ENCODE results near the gene MOB4. TPM values are rescaled to one million over a fixed set of nuclear protein-coding genes. Genes with fewer than 3 reads are reported as not detected.
A peak's percentile ranks its signal among the peaks of the same experiment; 100 is the strongest.
"Not testable (repeated sequence)": the region's sequence is repeated elsewhere in the genome, so short reads cannot be mapped to it uniquely, and the experiment has no call there.

Gene MOB4
- total and polyA plus RNA-seq, 7 experiments from 2014 or later, result 16.1 to 39.6 (median 18.2) TPM

GRCh38 chr2:197571627-197572271 lies 55.9 kb downstream of the MOB4 start:
- Mint-ChIP-seq H3K27me3 (no peaks in the 10 kb centered on the region), H3K4me3 (no peak overlapping the region), H3K27ac (peak overlapping the region in 1 of 9 donors; percentile 13), H3K4me1 (peaks cover 0 to 9% (median 0%) of the 10 kb centered on the region in 7 donors), H3K36me3 (peaks cover 8 to 31% (median 16%) of the 10 kb centered on the region in 5 donors), H3K9me3 (peaks cover 0 to 31% (median 17%) of the 10 kb centered on the region in 11 donors)
- DNase-seq (no peak), ATAC-seq (no peak)
- Histone ChIP-seq H3K36me3 (ENCODE audit: control insufficient read depth in 2 of 3, insufficient read depth in 3 of 3, low read length in 3 of 3) (no peaks in the 10 kb centered on the region), H3K9me3 (ENCODE audit: control insufficient read depth in 2 of 3, low read length in 3 of 3) (peaks cover 0 to 9% (median 0%) of the 10 kb centered on the region in 3 experiments), H3K4me3 (ENCODE audit: low read length) (no peak overlapping the region), H3K27me3 (ENCODE audit: control insufficient read depth in 2 of 2, insufficient read depth in 2 of 2, low read length in 2 of 2) (no peaks in the 10 kb centered on the region), H3K27ac (ENCODE audit: low read depth, low read length) (no peak overlapping the region), H3K4me1 (ENCODE audit: control insufficient read depth in 2 of 2, insufficient read depth in 2 of 2, low read length in 2 of 2) (no peaks in the 10 kb centered on the region)
- ChIA-PET POLR2A (no interaction called here), CTCF (interaction anchor here (0.6 kb wide), 1 partner anchor 669 kb away, joined by 3 read pairs; no protein-coding TSS in a partner anchor)
- intact Hi-C loops (cut with micrococcal nuclease), result no loop called here

- no peak overlapping the region for H3K4me3 ChIP-seq (ENCODE audit: low read length)
- H3K27me3 ChIP-seq (ENCODE audit: control insufficient read depth in 2 of 2, insufficient read depth in 2 of 2, low read length in 2 of 2), result no peaks in the 10 kb centered on the region
- Mint-ChIP-seq H3K27ac (no peak overlapping the region), H3K4me3 (no peak overlapping the region), H3K27me3 (no peaks in the 10 kb centered on the region), H3K4me1 (peaks cover 0 to 5% (median 0%) of the 10 kb centered on the region in 7 donors), H3K36me3 (peaks cover 8 to 29% (median 13%) of the 10 kb centered on the region in 5 donors), H3K9me3 (peaks cover 0 to 31% (median 17%) of the 10 kb centered on the region in 11 donors)
- no peak overlapping the region for H3K27ac ChIP-seq (ENCODE audit: low read depth, low read length)
- H3K9me3 ChIP-seq (ENCODE audit: control insufficient read depth in 2 of 3, low read length in 3 of 3), result peaks cover 0 to 9% (median 0%) of the 10 kb centered on the region in 3 experiments
- intact Hi-C loops (cut with micrococcal nuclease), result no loop called here
- H3K36me3 ChIP-seq (ENCODE audit: control insufficient read depth in 2 of 3, insufficient read depth in 3 of 3, low read length in 3 of 3), result no peaks in the 10 kb centered on the region
- CTCF ChIA-PET, result no interaction called here
- no peak for DNase-seq
- POLR2A ChIA-PET, result interaction anchor here (0.6 kb wide), 1 partner anchor 262 kb away, joined by 3 read pairs; no protein-coding TSS in a partner anchor
- ATAC-seq, result no peak
- no peaks in the 10 kb centered on the region for H3K4me1 ChIP-seq (ENCODE audit: control insufficient read depth in 2 of 2, insufficient read depth in 2 of 2, low read length in 2 of 2)
Measured at GRCh38 chr2:197573608-197574007, 57.7 kb downstream of the MOB4 start.

- H3K27me3 Mint-ChIP-seq, result no peaks in the 10 kb centered on the region
- Histone ChIP-seq H3K9me3 (ENCODE audit: control insufficient read depth in 2 of 3, low read length in 3 of 3) (peaks cover 0 to 9% (median 0%) of the 10 kb centered on the region in 3 experiments), H3K36me3 (ENCODE audit: control insufficient read depth in 2 of 3, insufficient read depth in 3 of 3, low read length in 3 of 3) (no peaks in the 10 kb centered on the region), H3K27ac (ENCODE audit: low read depth, low read length) (no peak overlapping the region), H3K4me3 (ENCODE audit: low read length) (no peak overlapping the region), H3K4me1 (ENCODE audit: control insufficient read depth in 2 of 2, insufficient read depth in 2 of 2, low read length in 2 of 2) (no peaks in the 10 kb centered on the region), H3K27me3 (ENCODE audit: control insufficient read depth in 2 of 2, insufficient read depth in 2 of 2, low read length in 2 of 2) (no peaks in the 10 kb centered on the region)
- H3K4me3 Mint-ChIP-seq, result no peak overlapping the region
- ChIA-PET POLR2A (no interaction called here), CTCF (no interaction called here)
- intact Hi-C loops (cut with micrococcal nuclease), result no loop called here
- no peak overlapping the region for H3K27ac Mint-ChIP-seq
- DNase-seq, result no peak
- no peaks in the 10 kb centered on the region for H3K4me1 Mint-ChIP-seq
- peaks cover 0 to 31% (median 17%) of the 10 kb centered on the region in 11 donors for H3K9me3 Mint-ChIP-seq
- H3K36me3 Mint-ChIP-seq, result peaks cover 4 to 29% (median 9%) of the 10 kb centered on the region in 5 donors
- ATAC-seq, result no peak
Measured at GRCh38 chr2:197575987-197576386, 60.1 kb downstream of the MOB4 start.

GRCh38 chr2:197576631-197577030 lies 60.8 kb downstream of the MOB4 start:
- ChIA-PET CTCF (no interaction called here), POLR2A (no interaction called here)
- H3K4me3 ChIP-seq (ENCODE audit: low read length), result no peak overlapping the region
- Mint-ChIP-seq H3K27ac (no peak overlapping the region), H3K36me3 (peaks cover 4 to 29% (median 9%) of the 10 kb centered on the region in 5 donors), H3K9me3 (peaks cover 0 to 31% (median 17%) of the 10 kb centered on the region in 11 donors), H3K4me1 (no peaks in the 10 kb centered on the region), H3K27me3 (no peaks in the 10 kb centered on the region), H3K4me3 (no peak overlapping the region)
- H3K4me1 ChIP-seq (ENCODE audit: control insufficient read depth in 2 of 2, insufficient read depth in 2 of 2, low read length in 2 of 2), result no peaks in the 10 kb centered on the region
- DNase-seq (no peak), ATAC-seq (no peak)
- intact Hi-C loops (cut with micrococcal nuclease), result no loop called here
- H3K9me3 ChIP-seq (ENCODE audit: control insufficient read depth in 2 of 3, low read length in 3 of 3), result peaks cover 0 to 9% (median 0%) of the 10 kb centered on the region in 3 experiments
- no peak overlapping the region for H3K27ac ChIP-seq (ENCODE audit: low read depth, low read length)
- H3K27me3 ChIP-seq (ENCODE audit: control insufficient read depth in 2 of 2, insufficient read depth in 2 of 2, low read length in 2 of 2), result no peaks in the 10 kb centered on the region
- no peaks in the 10 kb centered on the region for H3K36me3 ChIP-seq (ENCODE audit: control insufficient read depth in 2 of 3, insufficient read depth in 3 of 3, low read length in 3 of 3)

GRCh38 chr2:197577446-197577845 lies 61.6 kb downstream of the MOB4 start:
- H3K36me3 Mint-ChIP-seq, result peaks cover 4 to 23% (median 9%) of the 10 kb centered on the region in 5 donors

GRCh38 chr2:197578294-197578693 lies 62.4 kb downstream of the MOB4 start:
- H3K4me3 Mint-ChIP-seq; H3K36me3 ChIP-seq (ENCODE audit: control insufficient read depth in 2 of 3, insufficient read depth in 3 of 3, low read length in 3 of 3); H3K9me3 ChIP-seq (ENCODE audit: control insufficient read depth in 2 of 3, low read length in 3 of 3); POLR2A ChIA-PET; H3K27me3 Mint-ChIP-seq; H3K27ac Mint-ChIP-seq; ATAC-seq; intact Hi-C loops (cut with micrococcal nuclease); H3K4me3 ChIP-seq (ENCODE audit: low read length); H3K4me1 Mint-ChIP-seq; H3K27me3 ChIP-seq (ENCODE audit: control insufficient read depth in 2 of 2, insufficient read depth in 2 of 2, low read length in 2 of 2); H3K27ac ChIP-seq (ENCODE audit: low read depth, low read length); H3K4me1 ChIP-seq (ENCODE audit: control insufficient read depth in 2 of 2, insufficient read depth in 2 of 2, low read length in 2 of 2); DNase-seq: not testable (repeated sequence)
- CTCF ChIA-PET, result interaction anchor here (0.6 kb wide), 1 partner anchor 10 kb away, joined by 5 read pairs; no protein-coding TSS in a partner anchor
- Mint-ChIP-seq H3K9me3 (peaks cover 0 to 22% (median 10%) of the 10 kb centered on the region in 11 donors), H3K36me3 (peaks cover 4 to 14% (median 5%) of the 10 kb centered on the region in 5 donors)

More at GRCh38 chr2:197577446-197577845, 61.6 kb downstream of the MOB4 start:
- H3K36me3 ChIP-seq (ENCODE audit: control insufficient read depth in 2 of 3, insufficient read depth in 3 of 3, low read length in 3 of 3), result no peaks in the 10 kb centered on the region
- no peak overlapping the region for H3K4me3 ChIP-seq (ENCODE audit: low read length)
- H3K27ac ChIP-seq (ENCODE audit: low read depth, low read length), result no peak overlapping the region
- POLR2A ChIA-PET, result no interaction called here
- H3K27ac Mint-ChIP-seq, result no peak overlapping the region
- DNase-seq (no peak), ATAC-seq (no peak)
- H3K27me3 ChIP-seq (ENCODE audit: control insufficient read depth in 2 of 2, insufficient read depth in 2 of 2, low read length in 2 of 2), result no peaks in the 10 kb centered on the region
- CTCF ChIA-PET, result no interaction called here
- peaks cover 0 to 9% (median 0%) of the 10 kb centered on the region in 3 experiments for H3K9me3 ChIP-seq (ENCODE audit: control insufficient read depth in 2 of 3, low read length in 3 of 3)
- intact Hi-C loops (cut with micrococcal nuclease), result no loop called here
- no peaks in the 10 kb centered on the region for H3K4me1 Mint-ChIP-seq
- no peak overlapping the region for H3K4me3 Mint-ChIP-seq
- H3K4me1 ChIP-seq (ENCODE audit: control insufficient read depth in 2 of 2, insufficient read depth in 2 of 2, low read length in 2 of 2), result no peaks in the 10 kb centered on the region
- H3K9me3 Mint-ChIP-seq, result peaks cover 0 to 31% (median 15%) of the 10 kb centered on the region in 11 donors
- H3K27me3 Mint-ChIP-seq, result no peaks in the 10 kb centered on the region

GRCh38 chr2:197580166-197580565 lies 64.3 kb downstream of the MOB4 start:
- CTCF ChIA-PET; H3K27ac Mint-ChIP-seq; H3K9me3 ChIP-seq (ENCODE audit: control insufficient read depth in 2 of 3, low read length in 3 of 3); H3K9me3 Mint-ChIP-seq; H3K27me3 Mint-ChIP-seq; H3K4me1 ChIP-seq (ENCODE audit: control insufficient read depth in 2 of 2, insufficient read depth in 2 of 2, low read length in 2 of 2); ATAC-seq; H3K27ac ChIP-seq (ENCODE audit: low read depth, low read length); POLR2A ChIA-PET; H3K4me3 Mint-ChIP-seq; H3K36me3 ChIP-seq (ENCODE audit: control insufficient read depth in 2 of 3, insufficient read depth in 3 of 3, low read length in 3 of 3); intact Hi-C loops (cut with micrococcal nuclease); H3K4me1 Mint-ChIP-seq; H3K4me3 ChIP-seq (ENCODE audit: low read length); H3K27me3 ChIP-seq (ENCODE audit: control insufficient read depth in 2 of 2, insufficient read depth in 2 of 2, low read length in 2 of 2); H3K36me3 Mint-ChIP-seq; DNase-seq: not testable (repeated sequence)
